Prostate gland (tissue), 2 donors: Measurements from ENCODE around the gene VCPKMT.

ENCODE experiments used
- POLR2A ChIP-seq: fragments of 450-650 bp; IDR thresholded peaks from one replicate; pipeline ENCODE4 v1.6.1; 2016; ENCODE audit warnings: antibody characterized with exemption, mild to moderate bottlenecking
- POLR2AphosphoS5 ChIP-seq: sonication (generic); formaldehyde crosslinking; IDR thresholded peaks from one replicate; pipeline ENCODE4 v1.6.1; 2017; ENCODE audit warnings: antibody characterized with exemption
- TF ChIP-seq, protein P1 (sequence below), 4 experiments: fragments of 200-600 bp in 2 of 4; fragments of 450-650 bp in 2 of 4; sonication (generic) in 2 of 4; IDR thresholded peaks; 1 replicate in 3 of 4; 2 replicates in 1 of 4; pipeline ENCODE4 v1.5.1; 2016 to 2019; ENCODE audit warnings: antibody characterized with exemption in 4 of 4, mild to moderate bottlenecking in 2 of 4, moderate library complexity in 2 of 4

DNA sequence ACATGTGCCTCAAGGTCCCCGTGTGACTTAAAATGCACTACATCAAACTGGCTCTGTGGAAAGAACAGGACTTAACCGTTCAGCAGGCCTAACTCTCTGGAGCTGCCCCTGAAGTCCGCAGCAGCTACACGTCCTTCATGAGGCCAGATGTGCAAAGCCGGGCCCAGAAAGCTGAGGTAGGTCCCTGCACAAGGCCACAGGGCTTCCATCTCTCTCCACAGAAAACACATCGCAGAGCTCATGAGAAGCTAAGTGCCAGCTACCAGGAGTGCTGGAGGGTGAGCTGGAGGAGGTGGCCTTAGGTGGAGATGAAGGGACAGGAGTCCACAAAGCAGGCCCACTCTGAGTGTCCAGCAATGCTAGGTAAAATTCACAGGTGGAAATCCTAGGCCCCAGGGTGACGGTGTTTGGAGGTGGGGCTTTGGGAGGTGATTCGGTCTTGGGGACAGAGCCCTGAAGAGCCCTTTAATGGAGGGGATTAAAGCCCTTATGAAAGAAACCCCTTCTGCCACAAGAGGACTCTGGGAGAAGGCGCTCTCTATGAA, 52.4 kb downstream of the VCPKMT start:
- TF ChIP-seq, protein P1, sequence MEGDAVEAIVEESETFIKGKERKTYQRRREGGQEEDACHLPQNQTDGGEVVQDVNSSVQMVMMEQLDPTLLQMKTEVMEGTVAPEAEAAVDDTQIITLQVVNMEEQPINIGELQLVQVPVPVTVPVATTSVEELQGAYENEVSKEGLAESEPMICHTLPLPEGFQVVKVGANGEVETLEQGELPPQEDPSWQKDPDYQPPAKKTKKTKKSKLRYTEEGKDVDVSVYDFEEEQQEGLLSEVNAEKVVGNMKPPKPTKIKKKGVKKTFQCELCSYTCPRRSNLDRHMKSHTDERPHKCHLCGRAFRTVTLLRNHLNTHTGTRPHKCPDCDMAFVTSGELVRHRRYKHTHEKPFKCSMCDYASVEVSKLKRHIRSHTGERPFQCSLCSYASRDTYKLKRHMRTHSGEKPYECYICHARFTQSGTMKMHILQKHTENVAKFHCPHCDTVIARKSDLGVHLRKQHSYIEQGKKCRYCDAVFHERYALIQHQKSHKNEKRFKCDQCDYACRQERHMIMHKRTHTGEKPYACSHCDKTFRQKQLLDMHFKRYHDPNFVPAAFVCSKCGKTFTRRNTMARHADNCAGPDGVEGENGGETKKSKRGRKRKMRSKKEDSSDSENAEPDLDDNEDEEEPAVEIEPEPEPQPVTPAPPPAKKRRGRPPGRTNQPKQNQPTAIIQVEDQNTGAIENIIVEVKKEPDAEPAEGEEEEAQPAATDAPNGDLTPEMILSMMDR (IDR thresholded peaks at IDR 0.05) = no peak
- TF ChIP-seq POLR2A = no peak
- no peak for TF ChIP-seq POLR2AphosphoS5
